ENCODE measurements around the gene PSTK.
A peak's percentile ranks its signal among the peaks of the same experiment; 100 is the strongest.

Gene PSTK

DNA sequence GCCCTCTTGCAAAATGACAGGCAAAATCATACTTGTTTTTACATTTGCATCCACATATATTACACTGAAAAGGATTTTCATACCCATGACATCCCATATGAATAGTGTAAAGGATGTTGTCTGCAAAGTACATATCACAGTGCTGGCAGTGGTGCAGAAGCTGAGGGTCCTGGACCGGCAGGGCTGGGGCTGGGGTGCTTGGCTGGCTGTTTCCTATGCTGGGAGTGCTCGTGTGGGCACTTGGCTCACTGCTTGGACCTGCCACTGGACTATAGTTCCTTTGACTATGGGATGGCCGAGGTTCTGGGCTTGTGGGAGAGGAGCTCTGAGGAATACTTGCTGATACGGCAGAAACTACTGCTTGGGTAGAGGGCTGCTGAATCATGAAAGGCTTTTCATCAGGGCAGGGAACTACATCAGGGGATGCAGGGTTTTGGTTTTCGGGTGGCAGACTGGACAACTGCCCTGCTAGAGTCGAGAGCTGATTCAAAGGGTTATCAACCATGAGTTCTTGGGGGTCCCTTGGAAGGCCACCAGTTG lies 13.7 kb downstream of the PSTK start:
- DNase-seq: no peak

DNA sequence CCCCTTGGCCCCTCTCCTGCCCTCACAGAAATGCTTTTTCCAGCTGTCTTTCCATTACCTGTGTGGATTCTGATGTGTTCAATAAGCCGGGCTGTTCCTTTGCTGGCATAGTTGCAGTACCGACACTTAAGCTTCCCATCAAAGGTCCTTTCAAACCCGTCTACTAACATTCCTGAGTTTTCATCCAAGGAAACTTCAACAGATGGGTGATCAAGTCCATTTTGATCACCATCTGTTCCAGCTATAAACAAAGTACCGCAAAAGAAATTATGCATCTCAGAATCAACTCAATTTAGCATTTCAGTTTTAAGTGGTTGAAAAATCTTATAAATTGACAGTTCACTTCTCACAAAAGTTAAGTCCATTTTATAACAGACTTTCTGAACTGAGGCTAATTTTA lies 15.7 kb downstream of the PSTK start:
- DNase-seq: no peak

DNA sequence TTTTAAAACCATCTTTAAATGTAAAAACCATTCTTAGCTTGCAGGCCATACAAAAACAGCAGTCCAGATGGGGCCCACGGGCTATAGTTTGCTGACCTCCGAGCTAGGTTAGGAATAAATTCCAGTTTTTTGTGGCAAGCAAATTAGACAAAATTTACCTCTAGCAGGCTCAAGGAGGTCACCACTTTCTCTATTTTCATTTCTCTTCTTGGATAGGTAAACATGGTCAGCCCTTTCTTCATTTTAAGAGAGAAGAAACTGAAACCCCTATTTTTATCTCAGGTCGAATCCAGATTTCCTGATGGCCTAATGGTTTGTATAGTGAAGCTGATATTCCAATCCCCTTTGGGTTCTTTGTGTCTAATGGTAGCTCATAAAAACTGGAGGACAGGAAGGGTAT lies 17.7 kb downstream of the PSTK start:
- DNase-seq: no peak

- DNase-seq: no peak
Observed at GRCh38 chr10:122998360-122998917, 18.2 kb downstream of the PSTK start.

GRCh38 chr10:122998934-122999333 lies 18.7 kb downstream of the PSTK start:
- DNase-seq: no peak

DNA sequence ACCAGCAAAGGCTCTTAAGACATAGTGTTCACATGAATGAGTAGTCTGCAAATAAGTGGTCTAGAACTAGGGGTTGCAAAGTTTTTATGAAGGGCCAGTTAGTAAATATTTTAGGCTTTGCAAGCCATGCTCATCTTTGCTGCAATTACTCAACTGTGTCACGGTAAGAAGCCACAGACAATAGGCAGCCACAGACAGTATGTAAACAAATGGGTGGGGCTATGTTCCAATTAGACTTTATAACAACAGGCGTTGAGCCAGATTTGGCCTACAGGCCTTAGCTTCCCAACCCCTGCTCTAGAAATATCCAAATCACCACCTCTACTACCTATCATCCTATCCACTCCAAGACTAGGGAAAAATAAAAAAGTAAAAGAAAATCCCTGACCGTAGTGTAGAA lies 19.1 kb downstream of the PSTK start:
- no peak for DNase-seq

DNA sequence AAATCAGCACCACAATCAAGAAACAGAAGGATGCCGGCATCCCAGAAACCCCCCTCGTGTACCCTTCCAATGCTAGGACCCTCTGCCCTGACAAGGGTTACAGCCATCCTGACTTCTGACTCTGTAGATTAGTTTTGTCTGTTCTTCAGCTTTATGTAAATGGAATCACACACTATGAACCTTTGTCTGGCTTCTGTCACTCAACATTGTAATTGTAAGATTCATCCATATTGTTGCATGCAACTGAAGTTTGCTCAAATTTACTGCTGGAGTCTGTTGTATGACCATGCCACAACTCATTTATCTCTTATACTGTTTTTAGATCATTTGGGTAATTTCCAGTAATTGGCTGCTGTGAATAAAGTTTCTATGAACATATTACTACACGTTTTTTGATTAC lies 20.0 kb downstream of the PSTK start:
- no peak for DNase-seq

- DNase-seq: no peak
Observed at GRCh38 chr10:123001370-123001769, 21.2 kb downstream of the PSTK start.

GRCh38 chr10:123004298-123004697 lies 24.1 kb downstream of the PSTK start:
- no peak for DNase-seq

- peak; percentile 85 for DNase-seq
Observed at GRCh38 chr10:123007558-123008354, 27.6 kb downstream of the PSTK start.

DNA sequence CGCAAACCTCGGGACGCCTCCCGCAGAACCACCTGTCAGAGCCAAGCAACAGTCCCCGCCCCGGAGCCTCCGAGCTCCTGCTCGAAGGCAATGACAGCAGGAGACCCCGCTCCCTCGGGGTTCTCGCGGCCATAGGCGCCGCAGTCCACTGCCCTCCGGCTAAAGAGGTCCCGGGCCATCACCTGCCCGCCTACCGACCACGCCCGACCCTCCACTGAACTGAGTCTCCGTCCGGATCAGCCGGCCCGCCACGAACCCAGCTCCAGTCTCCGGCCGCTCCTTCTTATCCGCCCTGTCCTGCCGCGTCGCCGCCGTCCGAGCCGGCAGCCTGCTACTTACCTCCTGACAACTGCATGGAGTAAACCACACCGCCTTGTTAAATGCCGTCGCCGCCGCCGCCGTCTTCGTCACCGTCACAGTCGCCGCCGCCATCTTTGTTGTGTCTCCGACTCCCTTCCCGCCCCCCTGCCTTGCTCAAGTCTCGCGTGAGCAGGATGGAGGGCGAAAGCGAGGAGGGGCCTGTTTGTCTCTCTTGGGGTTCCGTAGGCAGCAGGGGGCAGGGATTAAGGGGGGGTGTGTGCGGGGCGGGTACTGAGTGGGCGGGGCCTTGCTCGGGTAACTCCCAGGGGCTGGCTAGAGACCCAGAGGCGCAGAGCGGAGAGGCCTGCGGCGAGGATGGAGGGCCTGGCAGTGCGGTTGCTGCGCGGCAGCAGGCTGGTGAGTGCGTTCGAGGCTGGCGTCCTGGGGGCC lies 28.3 kb downstream of the PSTK start, which contains the start of the genes ACADSB and IKZF5:
Gene ACADSB, plus strand, starts transcription at position 652 of the 750 bp plus-strand sequence. Its CDS starts 24 bp downstream, at position 676.
Gene IKZF5, minus strand, starts transcription at position 441 of the 750 bp plus-strand sequence. CDS start 10,170 bp downstream, outside the sequence.
- DNase-seq: peak; percentile 99

DNA sequence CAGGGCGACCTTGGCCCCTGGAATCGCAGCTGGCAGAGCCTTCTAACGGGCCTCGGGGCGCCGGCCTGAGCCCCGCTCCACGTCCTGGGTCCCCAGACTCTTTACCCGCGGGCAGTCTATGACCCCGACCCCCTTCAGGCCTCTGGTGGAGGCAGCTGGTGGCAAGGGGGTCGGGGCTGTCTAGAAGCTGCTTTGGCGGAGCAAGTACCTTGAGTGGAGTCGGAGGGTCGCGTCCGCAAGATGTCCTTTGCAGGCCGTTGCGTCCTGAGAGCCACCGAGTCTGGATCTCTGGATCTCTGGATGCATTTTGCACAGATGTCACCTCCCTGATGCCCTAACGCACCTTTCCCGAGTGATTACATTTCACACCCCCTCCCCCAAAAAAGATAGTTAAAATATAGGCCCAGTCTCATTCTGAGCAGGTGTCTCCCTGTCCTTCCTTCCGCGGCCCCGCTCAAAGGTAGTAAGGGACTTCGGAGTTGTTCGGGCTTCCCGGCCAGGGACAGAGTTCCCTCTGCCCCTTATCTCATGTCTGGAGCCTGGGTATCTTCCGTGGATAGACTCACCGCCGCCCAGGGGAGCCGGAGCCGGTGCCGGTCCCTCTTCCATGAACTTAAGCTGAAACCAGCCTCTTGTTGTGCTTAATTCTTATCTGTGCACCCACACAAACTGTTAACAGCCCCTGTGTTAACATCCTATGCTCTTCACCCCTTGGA lies 29.1 kb downstream of the PSTK start:
- DNase-seq: peak; percentile 63

DNA sequence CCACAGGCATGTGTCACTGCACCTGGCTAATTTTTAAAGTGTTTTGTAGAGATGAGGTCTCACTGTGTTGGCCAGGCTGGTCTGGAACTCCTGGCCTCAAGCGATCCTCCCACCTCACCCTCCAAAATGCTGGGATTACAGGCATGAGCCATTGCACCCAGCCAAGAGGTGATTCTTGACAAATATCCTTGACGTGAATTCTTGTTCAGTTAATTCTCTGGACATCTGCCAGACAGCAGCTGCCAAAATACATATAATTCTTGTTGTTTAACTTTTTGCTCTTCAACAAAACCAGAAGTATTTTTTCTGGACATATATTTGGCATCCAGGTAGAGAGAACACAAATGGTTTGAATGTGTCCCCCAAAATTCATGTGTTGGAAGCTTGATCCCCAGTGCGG lies 31.8 kb downstream of the PSTK start:
- DNase-seq: no peak

- no peak for DNase-seq
Observed at GRCh38 chr10:123013456-123014419, 33.5 kb downstream of the PSTK start.

DNA sequence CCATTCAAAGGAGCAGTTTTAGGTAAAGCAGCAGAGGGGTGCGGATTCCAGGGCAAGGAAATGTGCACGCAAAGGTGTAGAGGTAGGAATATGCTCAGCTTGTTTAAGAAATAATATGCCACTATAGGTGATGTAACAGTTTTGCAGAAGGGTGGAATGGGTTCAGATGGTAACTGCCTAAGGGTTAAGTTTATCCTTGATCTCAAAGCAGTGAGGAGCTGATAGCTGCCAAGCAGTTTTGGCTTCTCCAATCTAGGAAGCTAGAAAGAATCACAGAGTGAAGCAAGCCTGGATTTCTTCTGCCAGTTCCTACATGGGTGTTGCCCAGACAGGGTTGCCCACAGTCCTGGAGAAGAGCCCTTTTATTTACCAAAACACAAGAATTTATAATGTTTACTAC lies 34.6 kb downstream of the PSTK start:
- no peak for DNase-seq

DNA sequence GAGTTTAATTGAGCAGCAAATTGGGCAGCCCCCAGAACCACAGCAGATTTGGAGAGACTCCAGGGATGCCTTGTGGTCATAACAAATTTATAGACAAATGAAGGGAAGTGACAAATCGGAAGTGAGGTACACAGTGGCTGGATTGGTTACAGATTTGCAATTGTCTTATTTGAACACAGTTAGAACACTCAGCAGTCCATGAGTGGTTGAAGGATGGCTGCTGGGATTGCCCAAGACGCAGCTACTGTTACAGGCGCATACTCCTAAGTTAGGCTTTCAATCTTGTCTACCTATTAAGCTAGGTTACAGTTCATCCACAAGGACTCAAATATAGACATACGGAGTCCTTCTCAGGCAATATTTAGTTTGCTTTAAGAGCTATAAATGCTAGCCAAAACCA lies 36.0 kb downstream of the PSTK start:
- DNase-seq: no peak

- no peak for DNase-seq
Observed at GRCh38 chr10:123017421-123018165, 37.4 kb downstream of the PSTK start.

DNA sequence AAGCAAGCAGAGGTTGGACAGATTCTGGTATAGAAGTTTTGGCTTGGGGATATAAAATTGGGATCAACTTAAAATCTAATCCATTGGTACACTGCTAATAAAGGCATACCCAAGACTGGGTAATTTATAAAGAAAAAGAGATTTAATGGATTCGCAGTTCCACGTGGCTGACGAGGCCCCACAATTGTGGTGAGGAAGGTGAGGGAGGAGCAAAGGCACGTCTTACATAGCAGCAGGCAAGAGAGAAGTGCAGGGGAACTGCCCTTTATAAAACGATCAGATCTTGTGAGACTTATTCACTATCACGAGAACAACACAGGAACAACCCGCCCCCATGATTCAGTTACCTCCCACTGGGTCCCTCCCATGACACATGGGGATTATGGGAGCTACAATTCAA lies 38.3 kb downstream of the PSTK start:
- no peak for DNase-seq

DNA sequence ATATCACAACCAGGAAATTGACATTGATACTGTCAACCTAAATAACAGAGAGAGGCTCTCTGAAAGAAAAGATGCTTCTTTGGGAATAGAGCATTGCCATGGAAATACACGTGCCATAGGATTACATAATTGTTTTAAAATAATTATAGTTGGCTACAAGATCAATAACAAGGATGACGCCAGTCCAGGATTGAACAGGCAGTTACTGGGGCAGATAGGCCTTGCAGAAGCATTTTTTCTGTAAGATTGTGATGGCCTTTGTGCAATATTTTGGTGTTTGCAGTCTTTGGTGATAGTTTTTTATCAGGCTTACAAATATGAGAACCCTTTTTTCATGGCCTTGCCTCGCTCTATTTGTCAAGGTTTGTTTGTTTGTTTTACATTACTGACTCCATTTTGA lies 39.1 kb downstream of the PSTK start:
- no peak for DNase-seq

GRCh38 chr10:123019941-123020703 lies 39.9 kb downstream of the PSTK start:
- DNase-seq: no peak

Measured in hematopoietic multipotent progenitor cell treated with erythropoietin and hydrocortisone succinate and interleukin-3 and kit ligand, for 4 days (in vitro differentiated cells).